ENCODE measurements around the gene SUPT4H1. TPM values are rescaled to one million over a fixed set of nuclear protein-coding genes. Genes with fewer than 3 reads are reported as not detected.
A peak's percentile ranks its signal among the peaks of the same experiment; 100 is the strongest.

Gene SUPT4H1
- total RNA-seq, 1 donor from 2014 or later: 82.1 TPM

- Mint-ChIP-seq H3K4me3 (ENCODE audit: unreplicated experiment) (peak overlapping the region; percentile 88), H3K36me3 (ENCODE audit: unreplicated experiment) (no peaks in the 10 kb centered on the region), H3K9me3 (ENCODE audit: unreplicated experiment) (peaks cover 11% of the 10 kb centered on the region), H3K27ac (ENCODE audit: unreplicated experiment) (peak overlapping the region; percentile 98), H3K27me3 (ENCODE audit: unreplicated experiment) (peaks cover 18% of the 10 kb centered on the region), H3K4me1 (ENCODE audit: low read depth, unreplicated experiment) (peaks cover 38% of the 10 kb centered on the region)
- no peak for TF ChIP-seq CTCF (IDR thresholded peaks at IDR 0.05; ENCODE audit: partially characterized antibody, unreplicated experiment)
- DNase-seq: no peak
These were observed 22.0 kb downstream of the SUPT4H1 start for GRCh38 chr17:58329810-58330537.

DNA sequence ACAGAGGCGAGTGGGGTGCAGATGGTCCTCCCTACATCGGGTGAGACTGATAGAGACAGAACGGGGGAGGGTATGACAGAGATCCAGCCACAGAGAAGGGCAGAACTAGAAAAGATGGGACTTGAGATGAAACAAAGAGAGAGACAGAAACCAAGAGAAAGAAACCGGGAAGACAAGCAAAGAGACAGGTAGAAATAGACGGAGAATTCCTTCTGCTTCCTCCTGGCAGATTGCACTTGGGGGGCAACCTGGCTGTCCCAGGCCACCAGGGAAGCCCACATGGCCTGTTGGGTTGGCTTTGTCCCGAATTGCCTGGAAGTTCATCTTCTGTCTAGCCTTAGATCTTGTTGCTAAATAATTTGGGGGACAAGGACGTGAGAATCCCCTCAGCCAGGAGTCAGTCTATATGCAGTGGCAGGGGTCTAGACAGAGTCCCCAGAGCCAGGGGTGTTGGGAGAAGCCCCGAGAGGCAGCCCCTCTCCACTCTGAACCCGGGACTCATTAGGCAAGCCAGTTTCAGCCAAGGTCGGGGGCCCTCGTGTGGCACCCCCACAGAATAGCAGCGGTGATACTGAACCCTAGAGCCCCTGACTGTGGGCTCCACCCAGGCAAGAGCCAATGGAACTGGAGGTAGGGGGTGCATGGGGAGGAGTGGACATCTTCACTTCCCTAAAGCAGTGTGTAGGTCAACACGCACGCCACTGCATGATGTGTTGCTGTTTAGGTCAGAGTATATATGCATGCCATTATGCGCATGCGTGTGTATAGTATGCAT lies 22.8 kb downstream of the SUPT4H1 start:
- peaks cover 11% of the 10 kb centered on the region for H3K9me3 Mint-ChIP-seq (ENCODE audit: unreplicated experiment)
- DNase-seq: peak; percentile 35
- TF ChIP-seq CTCF (IDR thresholded peaks at IDR 0.05; ENCODE audit: partially characterized antibody, unreplicated experiment): peak; percentile 13
- H3K4me1 Mint-ChIP-seq (ENCODE audit: low read depth, unreplicated experiment): peaks cover 39% of the 10 kb centered on the region
- peak overlapping the region; percentile 98 for H3K27ac Mint-ChIP-seq (ENCODE audit: unreplicated experiment)
- peaks cover 19% of the 10 kb centered on the region for H3K27me3 Mint-ChIP-seq (ENCODE audit: unreplicated experiment)
- peak overlapping the region; percentile 88 for H3K4me3 Mint-ChIP-seq (ENCODE audit: unreplicated experiment)
- no peaks in the 10 kb centered on the region for H3K36me3 Mint-ChIP-seq (ENCODE audit: unreplicated experiment)

DNA sequence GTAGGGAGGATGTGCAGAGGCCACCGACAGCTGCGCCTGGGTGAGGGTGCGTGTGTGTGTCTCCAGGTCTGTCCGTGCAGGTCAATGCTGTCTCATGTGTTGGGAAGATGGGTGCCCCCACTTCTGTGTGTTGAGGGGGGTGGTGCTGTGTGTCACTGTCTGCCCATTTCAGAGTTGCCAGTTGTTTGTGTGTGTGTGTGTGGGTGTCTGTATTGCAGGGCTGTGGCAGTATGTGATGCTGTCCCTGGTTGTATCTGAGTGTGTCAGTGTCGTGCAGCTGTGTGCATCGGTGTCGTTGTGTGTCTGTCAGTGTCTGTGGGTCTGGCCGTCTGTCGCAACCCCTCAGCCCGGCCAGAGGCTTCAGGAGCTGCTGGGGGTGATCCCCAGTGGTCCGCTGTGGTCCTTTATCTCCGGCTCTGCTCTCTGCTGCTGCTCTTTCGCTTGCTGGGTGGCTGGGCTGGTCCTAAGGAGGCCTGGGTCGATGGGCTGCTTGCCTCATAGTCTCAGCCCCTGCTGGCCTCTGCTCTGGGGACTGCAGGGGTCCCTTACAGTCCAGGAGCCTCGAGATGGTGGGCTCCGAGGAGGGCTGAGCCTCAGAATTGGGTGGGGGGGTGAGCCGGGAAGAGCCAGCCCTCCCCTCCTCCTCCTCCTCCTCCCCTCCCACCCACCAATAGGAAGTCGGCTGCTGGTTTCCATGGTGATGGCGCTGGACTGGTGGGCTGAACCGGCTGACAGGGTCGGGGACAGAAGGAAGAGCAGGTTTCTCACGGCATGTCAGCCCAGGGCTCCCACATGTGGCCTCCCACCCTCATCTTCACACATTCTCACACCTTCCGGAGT lies 23.6 kb downstream of the SUPT4H1 start, which contains the start of gene TSPOAP1:
Gene TSPOAP1, minus strand, starts transcription at position 601 of the 840 bp plus-strand sequence. CDS start 875 bp downstream, outside the sequence.
- DNase-seq: peak; percentile 85
- peaks cover 43% of the 10 kb centered on the region for H3K4me1 Mint-ChIP-seq (ENCODE audit: low read depth, unreplicated experiment)
- H3K27ac Mint-ChIP-seq (ENCODE audit: unreplicated experiment): peak within 1 kb of the TSS; percentile 98
- H3K9me3 Mint-ChIP-seq (ENCODE audit: unreplicated experiment): peaks cover 11% of the 10 kb centered on the region
- H3K36me3 Mint-ChIP-seq (ENCODE audit: unreplicated experiment): no peaks in the 10 kb centered on the region
- TF ChIP-seq CTCF (IDR thresholded peaks at IDR 0.05; ENCODE audit: partially characterized antibody, unreplicated experiment): no peak
- H3K4me3 Mint-ChIP-seq (ENCODE audit: unreplicated experiment): peak within 1 kb of the TSS; percentile 88
- peaks cover 21% of the 10 kb centered on the region for H3K27me3 Mint-ChIP-seq (ENCODE audit: unreplicated experiment)

GRCh38 chr17:58327363-58328194 lies 24.4 kb downstream of the SUPT4H1 start:
- peaks cover 23% of the 10 kb centered on the region for H3K27me3 Mint-ChIP-seq (ENCODE audit: unreplicated experiment)
- peak overlapping the region; percentile 88 for H3K4me3 Mint-ChIP-seq (ENCODE audit: unreplicated experiment)
- peak; percentile 45 for DNase-seq
- peaks cover 11% of the 10 kb centered on the region for H3K9me3 Mint-ChIP-seq (ENCODE audit: unreplicated experiment)
- peaks cover 44% of the 10 kb centered on the region for H3K4me1 Mint-ChIP-seq (ENCODE audit: low read depth, unreplicated experiment)
- TF ChIP-seq CTCF (IDR thresholded peaks at IDR 0.05; ENCODE audit: partially characterized antibody, unreplicated experiment): no peak
- peak overlapping the region; percentile 98 for H3K27ac Mint-ChIP-seq (ENCODE audit: unreplicated experiment)
- H3K36me3 Mint-ChIP-seq (ENCODE audit: unreplicated experiment): no peaks in the 10 kb centered on the region

Measured in glutamatergic neuron (in vitro differentiated cells).